K562 (cell line): Measurements from ENCODE around the gene PHOSPHO1. TPM values are rescaled to one million over a fixed set of nuclear protein-coding genes. Genes with fewer than 3 reads are reported as not detected.
A peak's percentile ranks its signal among the peaks of the same experiment; 100 is the strongest.

Source experiments
- CREM ChIP-seq: IDR thresholded peaks from 2 replicates; pipeline ENCODE4 v1.6.1; 2014; ENCODE audit warnings: antibody characterized with exemption, low read depth
- TCF7L2 ChIP-seq: fragments of 150-350 bp; IDR thresholded peaks from 2 replicates; pipeline ENCODE4 v1.6.1; 2016; ENCODE audit warnings: low read depth, mild to moderate bottlenecking, low read length, moderate library complexity
- XRCC5 ChIP-seq: fragments of 200-400 bp; formaldehyde crosslinking; IDR thresholded peaks from 2 replicates; pipeline ENCODE4 v1.6.1; 2017; ENCODE audit warnings: low read depth, mild to moderate bottlenecking, low read length
- ZC3H11A ChIP-seq: IDR thresholded peaks from 2 replicates; pipeline ENCODE4 v1.6.1; 2012; ENCODE audit warnings: low read depth, low read length, improper control_type of control experiment
- ZNF79 ChIP-seq: fragments of 250-450 bp; sonication (Bioruptor Pico); IDR thresholded peaks from 2 replicates; pipeline ENCODE4 v1.4.0; 2020; ENCODE audit warnings: low read depth, mild to moderate bottlenecking, moderate library complexity
- polyA plus RNA-seq, 8 experiments: library from polyadenylated mRNA; depleted of rRNA in 4 of 8; stranded (reverse) in 5 of 8; unstranded in 3 of 8; fragments of >200 nt; fragmentation: Nextera tagmentation in 2 of 8; fragmentation: Illumina TruSeq in 1 of 8; extraction: Ambion mirVana in 2 of 8; extraction: Trizol in 1 of 8; gene quantifications; 2 replicates each; pipeline versions ENCODE4 v1.2.1 to v1.2.3, GENCODE V29; 2011 to 2014; ENCODE audit warnings: inconsistent platforms in 1 of 8, missing spikeins in 1 of 8
- total RNA-seq, 7 experiments: library from RNA; depleted of rRNA in 6 of 7; stranded (reverse); fragments of >200 nt in 6 of 7; fragmentation: Illumina TruSeq in 2 of 7; extraction: Trizol in 2 of 7; gene quantifications; 2 replicates each; pipeline versions ENCODE4 v1.2.1 to v1.2.3, GENCODE V29; 2011 to 2021; ENCODE audit warnings: low replicate concordance in 1 of 7
- TF ChIP-seq, protein P1 (sequence below), 3 experiments: fragments of 200-800 bp in 1 of 3; fragments of 250-450 bp in 1 of 3; fragments of 450-650 bp in 1 of 3; sonication (Bioruptor Pico) in 1 of 3; sonication (Bioruptor generic) in 1 of 3; formaldehyde crosslinking in 1 of 3; IDR thresholded peaks; 2 replicates each; pipeline versions ENCODE4 v1.6.1 to v1.8.0; 2016 to 2022; ENCODE audit warnings: mild to moderate bottlenecking in 2 of 3, missing genetic modification characterization in 2 of 3, missing compliant biosample characterization in 1 of 3, moderate library complexity in 1 of 3
- TF ChIP-seq, protein P2 (sequence below): fragments of 200-600 bp; sonication (generic); IDR thresholded peaks from one replicate; pipeline ENCODE4 v1.6.1; 2012; ENCODE audit warnings: mild to moderate bottlenecking, low read depth, low read length, inconsistent platforms
- TF ChIP-seq, protein P3 (sequence below): sonication (generic); formaldehyde crosslinking; IDR thresholded peaks from 2 replicates; pipeline ENCODE4 v1.8.1; 2022; ENCODE audit warnings: missing genetic modification reagents
- TF ChIP-seq, protein P4 (sequence below): sonication (generic); formaldehyde crosslinking; IDR thresholded peaks from 2 replicates; pipeline ENCODE4 v1.9.0; 2022; ENCODE audit warnings: mild to moderate bottlenecking, missing genetic modification reagents

The PHOSPHO1 gene
- total and polyA plus RNA-seq, 9 of the 15 experiments (the other 6 are each of a cell fraction or from before 2014, with no cell fraction given): 0.06 to 0.07 TPM; not detected in 7

DNA sequence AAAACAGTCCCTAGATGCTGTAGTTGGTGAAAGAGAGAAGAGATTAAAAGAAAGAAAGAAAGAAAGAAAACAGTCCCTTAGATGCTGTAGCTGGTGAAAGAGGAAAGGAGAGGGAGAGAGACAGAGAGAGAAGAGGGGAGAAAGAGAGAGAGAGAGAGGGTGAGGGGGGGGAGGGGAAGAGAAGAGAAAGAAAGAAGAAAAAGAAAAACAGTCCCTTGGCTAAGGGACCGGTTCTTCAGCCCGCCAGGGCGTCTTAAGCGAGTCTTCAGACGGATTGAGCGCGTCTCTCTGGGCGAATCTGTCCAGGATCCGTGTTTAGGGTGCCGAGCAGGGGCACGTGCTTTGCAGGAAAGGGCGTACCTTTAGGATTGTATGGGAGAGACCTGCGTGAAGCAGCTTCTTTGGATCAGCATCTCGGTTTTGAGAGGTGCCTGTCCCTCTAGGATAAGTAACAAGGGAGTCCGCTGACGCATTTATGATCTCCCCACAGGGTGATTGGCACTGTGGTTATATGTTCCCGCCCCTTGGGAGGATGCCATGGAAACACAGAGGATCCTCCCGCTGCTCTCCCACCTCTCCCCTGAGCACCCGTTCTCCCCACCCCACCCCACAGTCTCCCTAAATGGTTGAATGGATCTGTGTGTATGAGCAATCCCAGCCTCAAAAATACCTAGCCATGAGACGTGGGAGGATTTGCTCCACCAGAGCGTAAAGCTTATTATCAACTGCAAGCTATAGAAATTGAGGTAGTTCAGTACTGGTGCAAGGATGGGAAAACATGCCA is 36.9 kb downstream of the PHOSPHO1 start (continued):
- TF ChIP-seq, protein P1, sequence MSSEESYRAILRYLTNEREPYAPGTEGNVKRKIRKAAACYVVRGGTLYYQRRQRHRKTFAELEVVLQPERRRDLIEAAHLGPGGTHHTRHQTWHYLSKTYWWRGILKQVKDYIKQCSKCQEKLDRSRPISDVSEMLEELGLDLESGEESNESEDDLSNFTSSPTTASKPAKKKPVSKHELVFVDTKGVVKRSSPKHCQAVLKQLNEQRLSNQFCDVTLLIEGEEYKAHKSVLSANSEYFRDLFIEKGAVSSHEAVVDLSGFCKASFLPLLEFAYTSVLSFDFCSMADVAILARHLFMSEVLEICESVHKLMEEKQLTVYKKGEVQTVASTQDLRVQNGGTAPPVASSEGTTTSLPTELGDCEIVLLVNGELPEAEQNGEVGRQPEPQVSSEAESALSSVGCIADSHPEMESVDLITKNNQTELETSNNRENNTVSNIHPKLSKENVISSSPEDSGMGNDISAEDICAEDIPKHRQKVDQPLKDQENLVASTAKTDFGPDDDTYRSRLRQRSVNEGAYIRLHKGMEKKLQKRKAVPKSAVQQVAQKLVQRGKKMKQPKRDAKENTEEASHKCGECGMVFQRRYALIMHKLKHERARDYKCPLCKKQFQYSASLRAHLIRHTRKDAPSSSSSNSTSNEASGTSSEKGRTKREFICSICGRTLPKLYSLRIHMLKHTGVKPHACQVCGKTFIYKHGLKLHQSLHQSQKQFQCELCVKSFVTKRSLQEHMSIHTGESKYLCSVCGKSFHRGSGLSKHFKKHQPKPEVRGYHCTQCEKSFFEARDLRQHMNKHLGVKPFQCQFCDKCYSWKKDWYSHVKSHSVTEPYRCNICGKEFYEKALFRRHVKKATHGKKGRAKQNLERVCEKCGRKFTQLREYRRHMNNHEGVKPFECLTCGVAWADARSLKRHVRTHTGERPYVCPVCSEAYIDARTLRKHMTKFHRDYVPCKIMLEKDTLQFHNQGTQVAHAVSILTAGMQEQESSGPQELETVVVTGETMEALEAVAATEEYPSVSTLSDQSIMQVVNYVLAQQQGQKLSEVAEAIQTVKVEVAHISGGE (CRISPR knock-in tag; IDR thresholded peaks at IDR 0.05): 0 out of 6 replicates have a peak, but pooled peaks of 1 of the 3 experiments have one; percentile 20
- no peak for TF ChIP-seq CREM
- TF ChIP-seq ZNF79 (CRISPR knock-in tag): no peak
- TF ChIP-seq, protein P2, sequence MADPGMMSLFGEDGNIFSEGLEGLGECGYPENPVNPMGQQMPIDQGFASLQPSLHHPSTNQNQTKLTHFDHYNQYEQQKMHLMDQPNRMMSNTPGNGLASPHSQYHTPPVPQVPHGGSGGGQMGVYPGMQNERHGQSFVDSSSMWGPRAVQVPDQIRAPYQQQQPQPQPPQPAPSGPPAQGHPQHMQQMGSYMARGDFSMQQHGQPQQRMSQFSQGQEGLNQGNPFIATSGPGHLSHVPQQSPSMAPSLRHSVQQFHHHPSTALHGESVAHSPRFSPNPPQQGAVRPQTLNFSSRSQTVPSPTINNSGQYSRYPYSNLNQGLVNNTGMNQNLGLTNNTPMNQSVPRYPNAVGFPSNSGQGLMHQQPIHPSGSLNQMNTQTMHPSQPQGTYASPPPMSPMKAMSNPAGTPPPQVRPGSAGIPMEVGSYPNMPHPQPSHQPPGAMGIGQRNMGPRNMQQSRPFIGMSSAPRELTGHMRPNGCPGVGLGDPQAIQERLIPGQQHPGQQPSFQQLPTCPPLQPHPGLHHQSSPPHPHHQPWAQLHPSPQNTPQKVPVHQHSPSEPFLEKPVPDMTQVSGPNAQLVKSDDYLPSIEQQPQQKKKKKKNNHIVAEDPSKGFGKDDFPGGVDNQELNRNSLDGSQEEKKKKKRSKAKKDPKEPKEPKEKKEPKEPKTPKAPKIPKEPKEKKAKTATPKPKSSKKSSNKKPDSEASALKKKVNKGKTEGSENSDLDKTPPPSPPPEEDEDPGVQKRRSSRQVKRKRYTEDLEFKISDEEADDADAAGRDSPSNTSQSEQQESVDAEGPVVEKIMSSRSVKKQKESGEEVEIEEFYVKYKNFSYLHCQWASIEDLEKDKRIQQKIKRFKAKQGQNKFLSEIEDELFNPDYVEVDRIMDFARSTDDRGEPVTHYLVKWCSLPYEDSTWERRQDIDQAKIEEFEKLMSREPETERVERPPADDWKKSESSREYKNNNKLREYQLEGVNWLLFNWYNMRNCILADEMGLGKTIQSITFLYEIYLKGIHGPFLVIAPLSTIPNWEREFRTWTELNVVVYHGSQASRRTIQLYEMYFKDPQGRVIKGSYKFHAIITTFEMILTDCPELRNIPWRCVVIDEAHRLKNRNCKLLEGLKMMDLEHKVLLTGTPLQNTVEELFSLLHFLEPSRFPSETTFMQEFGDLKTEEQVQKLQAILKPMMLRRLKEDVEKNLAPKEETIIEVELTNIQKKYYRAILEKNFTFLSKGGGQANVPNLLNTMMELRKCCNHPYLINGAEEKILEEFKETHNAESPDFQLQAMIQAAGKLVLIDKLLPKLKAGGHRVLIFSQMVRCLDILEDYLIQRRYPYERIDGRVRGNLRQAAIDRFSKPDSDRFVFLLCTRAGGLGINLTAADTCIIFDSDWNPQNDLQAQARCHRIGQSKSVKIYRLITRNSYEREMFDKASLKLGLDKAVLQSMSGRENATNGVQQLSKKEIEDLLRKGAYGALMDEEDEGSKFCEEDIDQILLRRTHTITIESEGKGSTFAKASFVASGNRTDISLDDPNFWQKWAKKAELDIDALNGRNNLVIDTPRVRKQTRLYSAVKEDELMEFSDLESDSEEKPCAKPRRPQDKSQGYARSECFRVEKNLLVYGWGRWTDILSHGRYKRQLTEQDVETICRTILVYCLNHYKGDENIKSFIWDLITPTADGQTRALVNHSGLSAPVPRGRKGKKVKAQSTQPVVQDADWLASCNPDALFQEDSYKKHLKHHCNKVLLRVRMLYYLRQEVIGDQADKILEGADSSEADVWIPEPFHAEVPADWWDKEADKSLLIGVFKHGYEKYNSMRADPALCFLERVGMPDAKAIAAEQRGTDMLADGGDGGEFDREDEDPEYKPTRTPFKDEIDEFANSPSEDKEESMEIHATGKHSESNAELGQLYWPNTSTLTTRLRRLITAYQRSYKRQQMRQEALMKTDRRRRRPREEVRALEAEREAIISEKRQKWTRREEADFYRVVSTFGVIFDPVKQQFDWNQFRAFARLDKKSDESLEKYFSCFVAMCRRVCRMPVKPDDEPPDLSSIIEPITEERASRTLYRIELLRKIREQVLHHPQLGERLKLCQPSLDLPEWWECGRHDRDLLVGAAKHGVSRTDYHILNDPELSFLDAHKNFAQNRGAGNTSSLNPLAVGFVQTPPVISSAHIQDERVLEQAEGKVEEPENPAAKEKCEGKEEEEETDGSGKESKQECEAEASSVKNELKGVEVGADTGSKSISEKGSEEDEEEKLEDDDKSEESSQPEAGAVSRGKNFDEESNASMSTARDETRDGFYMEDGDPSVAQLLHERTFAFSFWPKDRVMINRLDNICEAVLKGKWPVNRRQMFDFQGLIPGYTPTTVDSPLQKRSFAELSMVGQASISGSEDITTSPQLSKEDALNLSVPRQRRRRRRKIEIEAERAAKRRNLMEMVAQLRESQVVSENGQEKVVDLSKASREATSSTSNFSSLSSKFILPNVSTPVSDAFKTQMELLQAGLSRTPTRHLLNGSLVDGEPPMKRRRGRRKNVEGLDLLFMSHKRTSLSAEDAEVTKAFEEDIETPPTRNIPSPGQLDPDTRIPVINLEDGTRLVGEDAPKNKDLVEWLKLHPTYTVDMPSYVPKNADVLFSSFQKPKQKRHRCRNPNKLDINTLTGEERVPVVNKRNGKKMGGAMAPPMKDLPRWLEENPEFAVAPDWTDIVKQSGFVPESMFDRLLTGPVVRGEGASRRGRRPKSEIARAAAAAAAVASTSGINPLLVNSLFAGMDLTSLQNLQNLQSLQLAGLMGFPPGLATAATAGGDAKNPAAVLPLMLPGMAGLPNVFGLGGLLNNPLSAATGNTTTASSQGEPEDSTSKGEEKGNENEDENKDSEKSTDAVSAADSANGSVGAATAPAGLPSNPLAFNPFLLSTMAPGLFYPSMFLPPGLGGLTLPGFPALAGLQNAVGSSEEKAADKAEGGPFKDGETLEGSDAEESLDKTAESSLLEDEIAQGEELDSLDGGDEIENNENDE: no peak
- TF ChIP-seq, protein P3, sequence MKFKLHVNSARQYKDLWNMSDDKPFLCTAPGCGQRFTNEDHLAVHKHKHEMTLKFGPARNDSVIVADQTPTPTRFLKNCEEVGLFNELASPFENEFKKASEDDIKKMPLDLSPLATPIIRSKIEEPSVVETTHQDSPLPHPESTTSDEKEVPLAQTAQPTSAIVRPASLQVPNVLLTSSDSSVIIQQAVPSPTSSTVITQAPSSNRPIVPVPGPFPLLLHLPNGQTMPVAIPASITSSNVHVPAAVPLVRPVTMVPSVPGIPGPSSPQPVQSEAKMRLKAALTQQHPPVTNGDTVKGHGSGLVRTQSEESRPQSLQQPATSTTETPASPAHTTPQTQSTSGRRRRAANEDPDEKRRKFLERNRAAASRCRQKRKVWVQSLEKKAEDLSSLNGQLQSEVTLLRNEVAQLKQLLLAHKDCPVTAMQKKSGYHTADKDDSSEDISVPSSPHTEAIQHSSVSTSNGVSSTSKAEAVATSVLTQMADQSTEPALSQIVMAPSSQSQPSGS (CRISPR knock-in tag): no peak
- no peak for TF ChIP-seq XRCC5
- TF ChIP-seq, protein P4, sequence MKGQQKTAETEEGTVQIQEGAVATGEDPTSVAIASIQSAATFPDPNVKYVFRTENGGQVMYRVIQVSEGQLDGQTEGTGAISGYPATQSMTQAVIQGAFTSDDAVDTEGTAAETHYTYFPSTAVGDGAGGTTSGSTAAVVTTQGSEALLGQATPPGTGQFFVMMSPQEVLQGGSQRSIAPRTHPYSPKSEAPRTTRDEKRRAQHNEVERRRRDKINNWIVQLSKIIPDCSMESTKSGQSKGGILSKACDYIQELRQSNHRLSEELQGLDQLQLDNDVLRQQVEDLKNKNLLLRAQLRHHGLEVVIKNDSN (CRISPR knock-in tag): peak; percentile 62
- no peak for TF ChIP-seq TCF7L2
- no peak for TF ChIP-seq ZC3H11A
